H1 (cell line): ENCODE measurements around the gene ITGA3. TPM values are rescaled to one million over a fixed set of nuclear protein-coding genes. Genes with fewer than 3 reads are reported as not detected.

Experiments used
- ATF2 ChIP-seq: IDR thresholded peaks from 2 replicates; pipeline ENCODE4 v1.6.1; 2012; ENCODE audit warnings: low read length, inconsistent platforms
- CHD1 ChIP-seq: IDR thresholded peaks from 2 replicates; pipeline ENCODE4 v1.6.1; 2012; ENCODE audit warnings: low read depth, low read length, improper control_type of control experiment
- CTBP2 ChIP-seq: IDR thresholded peaks from 2 replicates; pipeline ENCODE4 v1.7.0; 2011; ENCODE audit warnings: borderline replicate concordance, mild to moderate bottlenecking, moderate library complexity, mixed read lengths, low read length; ENCODE audit not compliant: insufficient read depth, insufficient read length
- EP300 ChIP-seq, 2 experiments: IDR thresholded peaks; 1 replicate in 1 of 2; 2 replicates in 1 of 2; pipeline ENCODE4 v1.6.1; 2011 to 2012; ENCODE audit warnings: low read depth in 2 of 2, low read length in 2 of 2, mild to moderate bottlenecking in 2 of 2, borderline replicate concordance in 1 of 2, inconsistent platforms in 1 of 2, moderate library complexity in 1 of 2
- JUN ChIP-seq: IDR thresholded peaks from 2 replicates; pipeline ENCODE4 v1.6.1; 2011; ENCODE audit warnings: low read depth, mild to moderate bottlenecking, improper control_type of control experiment, low read length
- NANOG ChIP-seq: IDR thresholded peaks from 2 replicates; pipeline ENCODE4 v1.6.1; 2011; ENCODE audit warnings: low read length, low read depth, mild to moderate bottlenecking, inconsistent platforms; ENCODE audit not compliant: insufficient read depth, poor library complexity, severe bottlenecking
- POLR2A ChIP-seq, 2 experiments: IDR thresholded peaks; 1 replicate in 1 of 2; 2 replicates in 1 of 2; pipeline ENCODE4 v1.6.1; 2011; ENCODE audit warnings: low read depth in 2 of 2, low read length in 2 of 2, mild to moderate bottlenecking in 2 of 2; ENCODE audit errors: control extremely low read depth in 1 of 2
- RBBP5 ChIP-seq: IDR thresholded peaks from 2 replicates; pipeline ENCODE4 v1.7.1; 2012; ENCODE audit warnings: low read depth, mild to moderate bottlenecking, inconsistent platforms, low read length, moderate library complexity, borderline replicate concordance
- RFX5 ChIP-seq: IDR thresholded peaks from 2 replicates; pipeline ENCODE4 v1.6.1; 2011; ENCODE audit warnings: low read depth, low read length, improper control_type of control experiment, borderline replicate concordance
- SIN3A ChIP-seq, 2 experiments: IDR thresholded peaks in 1 of 2; conservative IDR thresholded peaks in 1 of 2; 2 replicates each; pipeline ENCODE4 v1.6.1; 2011 to 2012; ENCODE audit warnings: low read length in 2 of 2, improper control_type of control experiment in 1 of 2, low read depth in 1 of 2, mild to moderate bottlenecking in 1 of 2
- SIRT6 ChIP-seq: IDR thresholded peaks from one replicate; pipeline ENCODE4 v1.7.1; 2012; ENCODE audit warnings: low read length, inconsistent platforms
- SP4 ChIP-seq: IDR thresholded peaks from 2 replicates; pipeline ENCODE4 v1.6.1; 2012; ENCODE audit warnings: low read length, inconsistent platforms
- SUZ12 ChIP-seq: fragments of 200-600 bp; sonication (generic); IDR thresholded peaks from 2 replicates; pipeline ENCODE4 v1.6.1; 2012; ENCODE audit warnings: mild to moderate bottlenecking, inconsistent platforms, low read length, moderate library complexity, mixed read lengths
- TAF1 ChIP-seq: IDR thresholded peaks from 2 replicates; pipeline ENCODE4 v1.6.1; 2011; ENCODE audit warnings: mild to moderate bottlenecking, low read depth, low read length
- USF2 ChIP-seq: IDR thresholded peaks from 2 replicates; pipeline ENCODE4 v1.6.1; 2011; ENCODE audit warnings: low read length, improper control_type of control experiment
- polyA plus RNA-seq, 7 experiments: library from polyadenylated mRNA; depleted of rRNA in 3 of 7; stranded (reverse) in 5 of 7; unstranded in 2 of 7; fragments of >200 nt in 5 of 7; fragments of 200-250 nt in 2 of 7; gene quantifications; 1 replicate in 5 of 7; 2 replicates in 1 of 7; 4 replicates in 1 of 7; pipeline versions ENCODE4 v1.2.1 to v1.2.3, GENCODE V29; 2011 to 2013; ENCODE audit warnings: missing spikeins in 2 of 7, mixed read lengths in 2 of 7
- total RNA-seq: library from RNA; stranded (reverse); fragmentation: NEBNext Ultra II Directional; extraction: Animal tissue kit (Norgen Biotek cat#: 25700); gene quantifications from 2 replicates; pipeline ENCODE4 v1.2.1, GENCODE V29; 2021

Gene ITGA3
- total and polyA plus RNA-seq, 2 of the 8 experiments (the other 6 are each of a cell fraction or from before 2014, with no cell fraction given): 24.0 to 24.2 TPM

GRCh38 chr17:50055426-50056216, at the start of gene ITGA3 (continued):
- TF ChIP-seq CHD1: no peak
- no peak for TF ChIP-seq SUZ12
- no peak for TF ChIP-seq SIRT6
- no peak; a peak in 1 of 4 replicates for TF ChIP-seq SIN3A (conservative IDR thresholded peaks at IDR 0.05 in 1 of 2, IDR thresholded peaks at IDR 0.05 in 1 of 2; ENCODE audit: low read depth in 1 of 2, low read length in 2 of 2)
- no peak for TF ChIP-seq ATF2
- no peak for TF ChIP-seq NANOG
- TF ChIP-seq CTBP2: no peak
- no peak for TF ChIP-seq JUN
- TF ChIP-seq RFX5: no peak
- peak; percentile 20; the same call in 1 of the 2 replicates for TF ChIP-seq TAF1
- no peak for TF ChIP-seq POLR2A (IDR thresholded peaks at IDR 0.05; ENCODE audit: control extremely low read depth in 1 of 2, low read depth in 2 of 2, low read length in 2 of 2)
- TF ChIP-seq RBBP5: 0 out of 2 replicates have a peak, but pooled peaks have one; percentile 31
- TF ChIP-seq USF2: no peak
- no peak; the same call in 1 of the 2 replicates for TF ChIP-seq SP4
- no peak for TF ChIP-seq EP300 (IDR thresholded peaks at IDR 0.05; ENCODE audit: borderline replicate concordance in 1 of 2, low read depth in 2 of 2, low read length in 2 of 2)
